ENCODE data around the gene CROCC2. TPM values are rescaled to one million over a fixed set of nuclear protein-coding genes. Genes with fewer than 3 reads are reported as not detected.

The CROCC2 gene
- total RNA-seq, 3 donors from 2014 or later, result 0.07 to 0.19 TPM; not detected in 1

GRCh38 chr2:241041589-241042158 is 135.5 kb downstream of the CROCC2 start:
- DNase-seq (no peak), ATAC-seq (peak; percentile 32)
- Histone ChIP-seq H3K9me3 (peaks cover 5% of the 10 kb centered on the region), H3K36me3 (ENCODE audit: low read depth) (no peaks in the 10 kb centered on the region), H3K4me1 (ENCODE audit: low read depth) (peaks cover 4% of the 10 kb centered on the region), H3K4me3 (no peak overlapping the region)
- TF ChIP-seq, protein P1, sequence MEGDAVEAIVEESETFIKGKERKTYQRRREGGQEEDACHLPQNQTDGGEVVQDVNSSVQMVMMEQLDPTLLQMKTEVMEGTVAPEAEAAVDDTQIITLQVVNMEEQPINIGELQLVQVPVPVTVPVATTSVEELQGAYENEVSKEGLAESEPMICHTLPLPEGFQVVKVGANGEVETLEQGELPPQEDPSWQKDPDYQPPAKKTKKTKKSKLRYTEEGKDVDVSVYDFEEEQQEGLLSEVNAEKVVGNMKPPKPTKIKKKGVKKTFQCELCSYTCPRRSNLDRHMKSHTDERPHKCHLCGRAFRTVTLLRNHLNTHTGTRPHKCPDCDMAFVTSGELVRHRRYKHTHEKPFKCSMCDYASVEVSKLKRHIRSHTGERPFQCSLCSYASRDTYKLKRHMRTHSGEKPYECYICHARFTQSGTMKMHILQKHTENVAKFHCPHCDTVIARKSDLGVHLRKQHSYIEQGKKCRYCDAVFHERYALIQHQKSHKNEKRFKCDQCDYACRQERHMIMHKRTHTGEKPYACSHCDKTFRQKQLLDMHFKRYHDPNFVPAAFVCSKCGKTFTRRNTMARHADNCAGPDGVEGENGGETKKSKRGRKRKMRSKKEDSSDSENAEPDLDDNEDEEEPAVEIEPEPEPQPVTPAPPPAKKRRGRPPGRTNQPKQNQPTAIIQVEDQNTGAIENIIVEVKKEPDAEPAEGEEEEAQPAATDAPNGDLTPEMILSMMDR (IDR thresholded peaks at IDR 0.05), result no peak
- intact Hi-C loops (cut with DNase I, micrococcal nuclease), result no loop called here

Other genes with a start within 250 kb of the CROCC2 start
- gene AQP12B, start 223.5 kb upstream of the CROCC2 start, total RNA-seq, result 1 to 10 TPM in 2 of 3 donors, under 1 TPM in 1; 0.16 to 10.0 (median 3.9) TPM
- gene AQP12A, start 214.5 kb upstream of the CROCC2 start, total RNA-seq, result 10 to 100 TPM in 1 of 3 donors, 1 to 10 TPM in 1, not detected in 1; 9.7 to 18.9 TPM
- gene KIF1A, start 86.1 kb upstream of the CROCC2 start, total RNA-seq, result 10 to 100 TPM in 1 of 3 donors, 1 to 10 TPM in 2; 1.5 to 17.2 (median 1.9) TPM
- 1 to 10 TPM in 2 of 3 donors, under 1 TPM in 1; 0.22 to 4.1 (median 1.0) TPM for gene AGXT, start 37.5 kb upstream of the CROCC2 start, total RNA-seq
- 10 to 100 TPM in 1 of 3 donors, 1 to 10 TPM in 2; 3.3 to 13.2 (median 8.1) TPM for gene MAB21L4, start 10.2 kb upstream of the CROCC2 start, total RNA-seq
- 10 to 100 TPM in 2 of 3 donors, 1 to 10 TPM in 1; 7.0 to 16.3 (median 14.1) TPM for gene SNED1, start 92.3 kb downstream of the CROCC2 start, total RNA-seq
- gene MTERF4, start 196.0 kb downstream of the CROCC2 start, total RNA-seq, result 10 to 100 TPM; 25.4 to 41.7 (median 32.2) TPM
- gene PASK, start 243.1 kb downstream of the CROCC2 start, total RNA-seq, result 10 to 100 TPM in 2 of 3 donors, 1 to 10 TPM in 1; 6.8 to 25.5 (median 20.6) TPM
- 10 to 100 TPM; 59.3 to 68.9 (median 61.9) TPM for gene PPP1R7, start 244.1 kb downstream of the CROCC2 start, total RNA-seq

Data from mucosa of descending colon (tissue), 3 donors.